Measurements from ENCODE around the gene DLGAP1. TPM values are rescaled to one million over a fixed set of nuclear protein-coding genes. Genes with fewer than 3 reads are reported as not detected.

DLGAP1 gene
- total RNA-seq, 1 donor from 2014 or later, result 0.86 TPM

DNA sequence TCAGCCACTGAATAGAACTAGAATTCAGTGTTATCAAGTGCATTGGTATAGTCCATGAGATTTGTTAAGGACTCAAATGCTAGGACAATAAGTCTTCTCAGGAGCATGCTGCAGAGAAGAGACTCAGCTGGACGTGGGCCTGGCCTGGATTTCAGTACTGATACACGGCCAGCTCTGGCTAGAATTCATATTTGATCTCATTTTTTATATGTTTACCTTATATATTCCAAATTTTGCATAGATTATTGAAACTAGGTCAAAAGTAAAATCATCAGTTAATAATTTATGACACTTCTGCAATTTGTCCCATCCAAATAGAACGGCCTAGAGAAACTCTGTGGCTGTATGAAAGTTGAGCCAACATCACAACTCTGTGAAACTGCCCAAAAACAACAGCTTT, 262.0 kb downstream of the DLGAP1 start:
- intact Hi-C loops (cut with micrococcal nuclease), result no loop called here

DNA sequence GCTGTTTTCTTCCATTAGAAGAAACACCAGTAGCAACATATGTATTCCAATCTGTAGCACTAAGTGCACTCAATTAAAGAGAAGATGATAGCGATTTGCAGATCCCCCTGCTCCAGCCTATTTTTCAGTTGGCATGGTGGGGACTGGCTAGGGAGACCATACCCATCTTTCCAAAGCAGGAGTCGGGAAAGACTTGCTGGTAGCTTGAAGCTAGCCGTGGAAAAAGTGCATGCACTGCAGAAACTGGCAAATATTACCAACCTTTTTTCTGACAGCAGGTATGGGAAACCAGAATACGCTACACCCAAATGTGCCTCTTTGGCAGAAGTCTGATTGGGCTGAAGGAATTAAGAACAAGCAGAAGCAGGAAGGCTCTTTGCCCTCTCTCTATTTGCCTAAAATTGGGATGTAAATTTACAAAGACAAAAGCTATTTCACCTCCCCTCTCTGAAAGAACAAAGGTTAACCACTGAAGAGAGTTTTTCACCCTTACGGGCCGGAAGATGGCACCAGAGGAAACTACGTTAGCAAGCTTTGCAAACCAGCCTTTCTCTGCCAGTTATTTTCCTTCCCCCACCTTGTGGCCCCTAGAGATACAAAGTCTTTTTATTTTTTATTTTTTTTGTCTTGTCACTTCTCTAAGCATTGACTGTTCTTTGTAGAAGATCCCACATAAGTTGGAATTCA, 273.1 kb downstream of the DLGAP1 start:
- intact Hi-C loops (cut with micrococcal nuclease), result no loop called here

GRCh38 chr18:4181086-4181485, 274.0 kb downstream of the DLGAP1 start:
- intact Hi-C loops (cut with micrococcal nuclease), result no loop called here

DNA sequence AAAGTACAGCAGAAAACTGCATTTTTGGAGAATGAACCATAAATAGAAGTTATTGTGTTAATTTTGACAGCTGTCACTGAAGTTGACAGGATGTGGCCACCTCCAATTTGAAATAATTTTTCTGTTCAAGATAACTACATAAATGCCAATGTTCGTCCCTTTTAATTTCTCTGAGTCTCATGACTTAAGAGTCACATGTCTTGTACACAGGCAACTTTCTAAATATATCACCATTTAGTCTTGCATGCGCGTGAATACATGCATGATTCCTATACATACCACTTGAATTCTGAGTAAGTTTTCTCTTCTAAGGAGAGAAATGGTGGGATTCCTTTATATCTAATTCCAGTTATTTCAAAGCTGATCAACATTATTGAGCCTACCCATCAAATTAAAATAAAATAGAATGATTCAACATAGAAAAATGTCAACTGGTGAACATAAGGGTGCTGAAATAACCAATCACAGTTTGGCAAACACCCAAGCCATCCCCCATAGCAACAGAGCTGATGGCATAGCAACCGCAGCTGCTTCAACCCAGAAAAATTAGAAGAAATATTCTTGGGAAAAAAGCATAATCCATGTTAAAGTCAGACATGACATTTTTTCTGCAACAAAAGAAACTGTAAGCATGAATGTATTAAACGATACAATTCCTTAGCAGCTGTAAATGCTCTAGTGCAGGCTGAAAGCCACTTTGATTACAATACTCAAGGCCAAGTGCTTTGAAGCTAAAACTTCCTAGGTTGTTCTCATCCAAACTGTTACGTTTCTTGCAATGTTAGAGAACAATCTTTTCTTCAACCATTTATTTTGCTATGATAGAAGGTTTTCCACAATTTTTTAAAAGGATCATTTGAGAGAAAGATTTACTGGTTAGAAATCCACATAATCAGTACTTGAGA, 282.7 kb downstream of the DLGAP1 start:
- intact Hi-C loops (cut with micrococcal nuclease), result no loop called here

DNA sequence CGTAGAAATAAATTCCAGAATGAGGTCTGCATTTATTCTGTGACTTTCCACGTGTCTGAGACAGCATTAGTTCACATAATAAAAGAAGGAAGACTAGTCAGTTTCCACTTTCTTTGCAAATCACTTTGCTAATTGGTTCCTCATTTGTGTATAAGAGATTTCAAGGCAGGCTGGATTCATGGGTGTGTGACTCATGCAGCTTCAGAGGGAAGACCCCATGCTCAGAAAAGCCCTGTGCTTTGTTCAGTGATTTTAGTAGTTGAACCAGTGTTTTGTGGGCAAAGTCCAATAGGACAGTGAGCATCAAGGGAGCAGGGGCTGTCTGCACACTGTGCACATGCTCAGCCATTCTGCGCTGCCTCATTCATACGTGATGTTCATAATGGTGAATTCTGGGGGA, 297.8 kb downstream of the DLGAP1 start:
- intact Hi-C loops (cut with micrococcal nuclease), result no loop called here

GRCh38 chr18:4146797-4147196, 308.3 kb downstream of the DLGAP1 start:
- intact Hi-C loops (cut with micrococcal nuclease), result no loop called here

GRCh38 chr18:4144201-4144600, 310.9 kb downstream of the DLGAP1 start:
- intact Hi-C loops (cut with micrococcal nuclease), result no loop called here

DNA sequence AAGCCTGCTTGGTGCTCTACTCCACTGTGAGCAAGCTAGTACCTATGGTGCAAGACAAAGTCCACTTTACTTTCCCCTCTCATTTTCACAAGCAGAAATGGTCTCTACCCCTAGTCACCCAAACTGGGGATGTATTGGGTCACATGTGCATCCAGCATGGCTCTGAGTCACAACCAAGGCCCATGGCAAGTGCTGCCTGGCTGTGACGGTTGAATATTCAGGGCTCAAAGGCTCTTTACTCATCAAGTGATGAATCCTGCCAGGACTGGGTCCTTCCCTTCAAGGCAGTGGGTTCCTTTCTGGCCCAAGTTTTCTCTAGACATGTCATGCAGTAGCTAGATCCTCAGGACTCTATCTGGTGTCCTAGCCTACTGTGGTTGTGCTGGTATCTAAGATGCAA, 311.5 kb downstream of the DLGAP1 start:
- intact Hi-C loops (cut with micrococcal nuclease), result no loop called here

DNA sequence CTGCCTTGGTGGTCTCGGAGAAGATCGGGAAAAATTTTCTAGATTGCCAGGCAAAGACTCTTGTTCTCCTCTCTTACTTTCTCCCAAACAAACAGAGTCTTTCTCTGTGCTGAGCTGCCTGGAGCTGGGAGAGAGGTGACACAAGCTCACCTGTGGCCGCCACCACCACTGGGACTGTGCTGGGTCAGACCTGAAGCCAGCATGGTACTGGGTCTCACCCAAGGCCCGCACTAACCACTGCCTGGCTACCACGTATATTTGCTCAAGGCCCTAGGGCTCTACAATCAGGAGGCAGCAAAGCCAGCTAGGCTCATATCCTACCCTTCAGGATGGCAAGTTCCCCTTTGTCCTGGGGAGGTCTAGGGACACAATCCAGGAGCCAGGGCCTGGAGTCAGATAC, 312.2 kb downstream of the DLGAP1 start:
- intact Hi-C loops (cut with micrococcal nuclease), result no loop called here

DNA sequence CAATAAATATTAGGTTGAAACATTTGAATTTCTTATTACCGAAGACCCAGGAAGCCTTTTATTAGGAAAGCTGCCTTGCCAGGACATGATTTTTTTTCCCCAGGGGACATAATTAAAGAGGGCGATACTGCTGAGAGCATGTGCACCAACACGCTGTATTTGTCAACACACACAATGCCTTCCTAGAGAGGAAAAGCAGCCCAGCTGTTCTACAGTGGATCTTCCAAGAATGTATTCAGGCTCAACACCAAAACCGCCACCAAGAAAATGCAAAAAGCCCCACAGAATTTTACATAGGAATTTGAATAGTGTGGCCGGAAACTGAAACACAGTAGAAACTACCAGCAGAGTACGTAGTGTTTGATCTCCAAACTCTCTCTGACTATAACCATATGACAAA, 320.4 kb downstream of the DLGAP1 start:
- intact Hi-C loops (cut with micrococcal nuclease), result no loop called here

DNA sequence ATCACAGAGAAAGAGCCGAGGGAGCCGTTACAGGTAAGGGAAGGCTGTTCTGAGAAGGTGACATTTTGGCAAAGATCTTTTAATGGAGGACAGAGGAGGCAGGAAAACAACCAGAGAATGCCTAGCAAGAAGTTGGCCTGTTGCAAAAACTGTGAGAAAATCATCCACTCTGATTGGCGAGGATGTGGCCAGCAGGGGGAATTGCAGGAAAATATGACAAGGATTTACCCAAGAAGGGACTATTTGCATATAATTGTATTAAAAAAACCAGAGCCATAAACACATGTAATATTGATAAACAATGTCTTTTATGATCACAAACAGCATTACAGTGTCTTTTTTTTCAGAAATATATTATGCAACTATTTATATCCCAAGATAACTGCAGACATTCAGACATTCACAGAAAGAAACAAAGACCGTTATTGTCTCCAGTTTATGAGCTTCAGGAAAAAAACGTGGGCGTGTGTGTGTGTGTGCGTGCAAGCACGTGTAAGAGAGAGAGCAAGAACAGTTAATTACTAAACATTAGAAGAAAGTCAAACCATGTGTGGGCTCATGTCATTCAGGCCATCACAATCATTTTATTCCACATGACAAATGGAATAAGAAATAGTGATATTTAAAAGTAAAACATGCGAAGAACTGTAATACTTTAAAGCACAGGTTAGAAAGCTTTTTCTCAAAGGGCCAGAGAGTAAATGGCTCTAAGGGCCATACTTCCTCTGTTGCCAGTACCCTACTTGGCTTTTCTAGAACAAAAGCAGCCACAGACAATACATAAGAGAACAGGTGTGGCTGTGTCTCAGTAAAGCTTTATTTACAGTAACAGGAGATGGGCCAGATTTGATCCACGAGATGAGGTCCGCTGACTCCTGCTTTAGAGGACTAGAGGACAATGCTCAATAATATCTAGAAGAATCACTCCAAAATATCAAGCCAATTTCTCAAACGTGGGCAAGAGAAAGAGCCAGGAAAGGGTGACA, 324.1 kb downstream of the DLGAP1 start:
- intact Hi-C loops (cut with micrococcal nuclease), result no loop called here

DNA sequence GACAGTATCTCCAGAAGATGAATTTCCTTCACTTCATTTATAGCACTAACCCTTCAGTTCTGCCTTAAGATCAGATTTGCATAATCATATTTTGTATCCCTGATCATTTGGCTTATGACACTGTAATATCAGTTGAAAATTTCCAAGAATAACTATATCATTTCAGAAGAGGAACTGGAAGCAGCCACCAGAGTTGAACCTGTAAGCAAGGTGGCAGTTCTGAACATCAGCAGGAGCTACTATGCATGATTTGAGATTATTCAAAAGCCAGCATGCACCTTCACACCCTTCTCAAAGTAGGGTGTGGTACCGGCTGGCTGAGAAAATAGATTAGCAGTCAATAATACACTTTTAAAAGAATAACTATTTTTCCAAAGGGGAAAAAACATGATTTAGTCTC, 328.2 kb downstream of the DLGAP1 start:
- intact Hi-C loops (cut with micrococcal nuclease), result no loop called here

- intact Hi-C loops (cut with micrococcal nuclease), result no loop called here
Measured at GRCh38 chr18:4125627-4126230, 329.4 kb downstream of the DLGAP1 start.

- intact Hi-C loops (cut with micrococcal nuclease), result no loop called here
Measured at GRCh38 chr18:4125224-4125623, 329.9 kb downstream of the DLGAP1 start.

GRCh38 chr18:4119813-4120212, 335.3 kb downstream of the DLGAP1 start:
- intact Hi-C loops (cut with micrococcal nuclease), result no loop called here

DNA sequence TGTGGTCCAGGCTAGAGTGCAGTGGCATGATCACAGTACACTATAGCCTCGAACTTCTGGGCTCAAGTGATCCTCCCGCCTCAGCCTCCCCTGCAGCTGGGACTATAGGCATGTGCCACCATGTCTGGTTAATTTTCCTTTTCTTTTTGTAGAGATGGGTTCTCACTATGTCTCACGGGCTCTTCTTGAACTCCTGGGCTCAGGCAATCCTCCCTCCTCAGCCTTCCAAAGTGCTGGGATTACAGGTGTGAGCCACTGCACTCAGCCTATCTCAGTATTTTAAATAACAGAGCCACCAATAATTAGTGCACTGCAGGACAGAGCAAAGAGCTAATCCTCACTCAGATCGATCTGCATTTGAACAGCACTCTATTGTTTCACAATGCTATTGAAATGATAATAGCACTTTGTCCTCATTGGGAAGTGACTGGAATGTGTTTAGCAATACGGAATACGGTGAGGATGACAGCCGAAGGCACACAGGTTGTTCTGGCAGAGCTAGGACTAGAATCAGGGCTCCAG, 335.9 kb downstream of the DLGAP1 start:
- intact Hi-C loops (cut with micrococcal nuclease), result no loop called here

- intact Hi-C loops (cut with micrococcal nuclease), result no loop called here
Measured at GRCh38 chr18:4108016-4108415, 347.1 kb downstream of the DLGAP1 start.

DNA sequence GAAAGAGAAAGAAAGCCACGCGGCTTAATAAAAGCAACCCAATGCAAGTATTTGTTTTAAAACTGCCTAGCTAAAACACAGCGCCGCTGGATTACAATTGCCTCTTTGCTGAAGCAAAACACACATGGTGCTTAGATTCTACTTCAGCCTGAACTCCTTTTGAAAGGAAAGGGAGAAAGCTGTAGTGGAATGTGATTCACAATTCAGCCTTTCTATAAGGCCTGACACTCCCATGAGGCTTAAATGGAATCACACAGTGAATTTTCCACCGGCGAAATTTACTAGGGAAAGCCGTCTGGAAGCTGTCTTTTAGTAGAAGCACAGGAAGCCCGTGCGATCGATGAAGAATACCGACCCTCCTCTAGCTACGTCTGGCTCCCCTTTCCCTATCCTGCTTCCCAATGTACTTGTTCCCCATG, 348.0 kb downstream of the DLGAP1 start:
- intact Hi-C loops (cut with micrococcal nuclease), result no loop called here

- intact Hi-C loops (cut with micrococcal nuclease), result no loop called here
Measured at GRCh38 chr18:4106407-4107033, 348.6 kb downstream of the DLGAP1 start.

DNA sequence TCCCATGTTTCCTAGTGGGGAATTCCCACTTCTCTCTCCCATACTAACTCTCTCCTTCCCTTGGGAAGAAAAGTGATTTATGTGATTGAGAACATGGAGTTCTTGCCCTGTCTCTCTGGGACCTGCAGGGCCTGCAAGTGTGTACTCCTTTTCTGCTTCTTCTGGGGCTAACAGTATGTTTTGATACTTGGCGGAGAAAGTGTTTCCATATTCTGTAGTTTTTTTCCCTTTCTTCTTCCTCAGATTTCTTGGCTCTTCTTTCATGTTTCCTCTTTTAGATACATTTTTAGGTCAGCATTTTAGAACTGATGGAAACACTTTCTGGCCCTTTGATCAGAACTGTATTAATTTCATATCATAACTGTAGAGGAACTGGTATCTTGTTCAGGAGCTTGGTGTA, 352.2 kb downstream of the DLGAP1 start:
- intact Hi-C loops (cut with micrococcal nuclease), result no loop called here
